ENCODE results near the gene POLN.

POLN gene

DNA sequence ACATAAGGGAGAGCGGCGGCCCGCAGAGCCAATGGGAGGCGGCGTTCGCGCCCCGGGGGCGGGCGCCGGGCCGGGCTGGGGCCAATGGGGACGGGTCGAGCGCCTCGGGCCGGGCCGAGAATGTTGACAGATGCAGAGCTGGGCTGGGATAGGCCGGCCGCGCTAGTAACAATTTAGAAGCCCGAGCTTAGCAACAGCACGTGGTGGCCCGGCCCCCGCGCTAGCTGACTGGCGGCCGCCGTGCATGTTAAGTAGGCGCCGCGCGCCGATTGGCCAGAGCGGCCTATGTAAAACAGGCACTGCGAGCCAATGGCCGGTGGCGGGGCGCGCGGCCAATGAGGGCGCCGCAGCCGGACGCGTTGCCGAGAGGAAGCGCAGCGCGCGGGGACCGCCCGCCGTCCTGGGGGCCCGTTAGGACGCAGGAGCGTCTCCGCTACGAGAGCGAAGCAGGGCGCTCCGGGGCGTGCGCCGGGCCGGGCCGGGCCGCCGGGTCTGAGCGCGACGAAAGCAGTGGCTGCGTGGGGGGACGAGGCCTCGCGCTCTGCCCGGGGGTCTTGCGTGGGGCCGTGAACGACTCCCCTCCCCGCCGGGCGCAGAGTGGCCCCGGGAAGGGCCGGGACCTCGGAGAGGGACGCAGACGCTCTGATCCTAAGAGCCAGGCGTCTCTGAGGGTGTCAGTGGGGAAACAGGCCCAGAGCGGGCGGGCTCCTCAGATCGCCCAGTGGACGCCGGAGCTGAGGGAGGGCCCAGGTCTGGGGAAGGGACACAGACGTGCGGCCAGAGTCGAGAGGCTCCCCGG lies 20.4 kb upstream of the POLN start:
- peak; percentile 96 for DNase-seq (ENCODE audit: low read depth)

DNA sequence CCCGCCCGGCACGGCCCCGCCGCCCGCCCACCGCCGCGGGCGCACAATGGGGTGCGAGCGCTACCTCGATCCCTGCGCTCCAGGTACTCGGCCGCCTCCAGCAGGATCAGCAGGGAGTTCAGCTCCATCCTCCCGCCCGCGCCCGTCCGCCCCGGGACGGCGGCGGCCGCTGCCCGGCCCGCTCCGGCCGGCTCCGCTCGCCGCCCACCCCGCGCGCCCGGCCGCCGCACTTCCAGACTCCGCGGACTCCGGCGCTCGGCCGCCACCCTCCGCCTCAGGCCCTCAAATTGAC lies 19.9 kb upstream of the POLN start, which contains the start of gene MXD4:
MXD4 (minus strand) TSS at position 257 of the 292 bp plus-strand sequence; CDS start at position 128, 129 bp downstream.
- DNase-seq (ENCODE audit: low read depth): no peak

DNA sequence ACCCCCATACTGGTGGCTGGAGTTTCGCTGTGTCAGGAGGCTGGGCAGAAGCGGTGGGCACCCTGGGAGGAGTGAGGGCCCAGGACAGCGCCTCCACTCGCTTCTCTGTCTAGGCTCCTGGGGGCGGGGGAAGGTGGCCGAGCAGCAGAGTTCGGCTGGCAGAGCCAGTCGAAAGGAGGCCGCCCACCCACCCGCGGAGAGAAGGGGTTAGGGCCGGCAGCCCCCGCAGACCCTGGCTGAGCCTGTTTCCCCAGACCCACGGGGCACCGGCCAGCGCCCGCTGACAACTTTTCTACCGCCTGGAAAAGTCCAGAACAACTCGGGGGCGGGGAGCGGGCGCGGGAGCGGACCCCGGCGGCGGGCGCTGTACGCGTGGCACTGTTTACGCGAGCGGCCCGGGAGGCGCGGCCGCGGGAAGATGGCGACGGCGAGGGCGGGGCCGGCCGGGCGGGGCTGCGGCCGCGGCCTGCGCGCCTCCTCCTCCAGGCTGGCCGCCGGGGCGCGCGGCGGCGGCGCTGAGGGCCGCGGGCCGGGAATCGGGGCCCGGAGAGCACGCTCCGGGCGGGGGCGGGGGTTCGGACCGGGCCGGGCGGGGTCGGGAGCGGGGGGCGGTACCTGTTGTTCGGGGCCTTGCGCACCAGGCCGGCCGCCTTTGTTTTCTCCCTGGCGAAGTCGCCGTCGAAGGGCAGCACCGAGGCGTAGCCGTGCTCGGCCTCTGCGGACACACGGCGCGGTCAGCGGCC lies 19.4 kb upstream of the POLN start:
- DNase-seq (ENCODE audit: low read depth): peak; percentile 48

DNA sequence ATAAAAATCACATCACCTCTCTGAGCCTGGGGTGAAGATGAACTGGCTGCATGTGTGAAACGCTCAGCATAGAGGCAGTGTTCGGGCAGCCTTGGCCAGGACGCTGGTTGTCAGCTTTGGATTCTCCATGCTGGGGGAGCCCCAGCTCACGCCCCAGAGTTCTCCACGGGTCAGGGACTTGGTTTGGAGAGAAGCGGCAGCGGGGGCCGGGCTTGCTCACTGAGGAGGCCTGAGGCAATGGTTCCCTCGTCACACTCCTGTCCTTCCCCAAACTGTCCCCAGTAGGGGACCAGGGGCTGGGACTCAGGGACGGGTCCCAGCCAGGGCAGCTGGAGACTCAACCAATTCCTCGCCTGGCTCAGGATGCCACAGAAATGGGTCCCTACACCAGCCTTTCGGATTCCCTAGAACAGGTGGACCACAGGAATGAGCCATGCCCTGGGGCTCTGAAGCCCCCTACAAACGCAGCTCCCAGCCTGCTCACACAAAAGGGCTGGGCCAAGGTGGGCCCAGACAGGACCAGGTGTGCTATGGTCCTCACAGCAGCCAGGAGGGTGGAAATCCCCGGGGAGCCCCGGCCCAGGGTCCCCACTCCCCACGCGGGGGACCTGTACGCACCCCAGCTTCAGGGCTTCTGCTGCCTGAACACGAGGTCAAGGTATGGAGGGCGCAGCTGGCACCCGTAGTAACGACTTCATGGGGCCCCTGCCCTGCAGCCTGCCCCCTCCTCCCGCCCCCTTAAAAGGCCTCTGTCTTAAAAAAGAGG lies 18.6 kb upstream of the POLN start:
- DNase-seq (ENCODE audit: low read depth): no peak

DNA sequence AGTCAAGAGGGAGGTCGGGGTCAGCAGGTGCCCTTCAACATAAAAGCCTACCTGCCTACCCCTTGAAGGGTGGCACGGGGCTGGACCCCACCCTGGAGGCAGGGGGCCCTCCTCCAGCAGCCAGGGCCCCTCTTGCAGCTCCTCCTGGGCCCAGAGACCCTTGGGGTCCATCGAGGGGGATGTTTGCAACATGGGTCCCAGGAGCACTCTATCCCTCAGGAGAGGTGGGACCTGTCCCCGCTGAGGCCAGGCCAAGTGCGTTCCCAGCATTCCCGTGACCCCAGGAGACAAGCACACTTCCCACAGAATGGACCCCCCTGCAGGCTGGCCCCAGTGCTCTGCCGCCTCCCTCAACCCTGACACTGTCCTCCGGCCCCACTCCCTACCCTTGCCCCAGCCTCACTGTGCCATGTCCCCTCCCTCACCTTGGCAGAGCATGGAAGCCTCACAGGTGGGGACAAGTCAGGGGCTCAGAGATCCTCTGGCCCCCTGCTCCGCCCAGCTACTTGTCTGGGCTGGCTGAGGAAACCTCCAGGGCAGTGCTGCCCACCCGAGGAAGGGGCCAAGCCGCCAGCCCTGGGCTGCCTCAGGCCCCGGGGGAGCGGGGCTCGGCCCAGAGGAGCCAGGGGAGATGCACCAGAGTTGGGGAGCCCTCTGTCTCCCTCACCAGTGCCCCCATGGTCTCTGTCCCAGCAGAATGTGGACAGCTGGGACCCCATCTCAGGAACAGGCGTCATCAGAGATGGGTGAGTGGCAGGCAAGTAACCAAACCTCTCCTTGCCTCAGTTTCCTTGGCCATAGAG lies 17.8 kb upstream of the POLN start:
- no peak for DNase-seq (ENCODE audit: low read depth)

DNA sequence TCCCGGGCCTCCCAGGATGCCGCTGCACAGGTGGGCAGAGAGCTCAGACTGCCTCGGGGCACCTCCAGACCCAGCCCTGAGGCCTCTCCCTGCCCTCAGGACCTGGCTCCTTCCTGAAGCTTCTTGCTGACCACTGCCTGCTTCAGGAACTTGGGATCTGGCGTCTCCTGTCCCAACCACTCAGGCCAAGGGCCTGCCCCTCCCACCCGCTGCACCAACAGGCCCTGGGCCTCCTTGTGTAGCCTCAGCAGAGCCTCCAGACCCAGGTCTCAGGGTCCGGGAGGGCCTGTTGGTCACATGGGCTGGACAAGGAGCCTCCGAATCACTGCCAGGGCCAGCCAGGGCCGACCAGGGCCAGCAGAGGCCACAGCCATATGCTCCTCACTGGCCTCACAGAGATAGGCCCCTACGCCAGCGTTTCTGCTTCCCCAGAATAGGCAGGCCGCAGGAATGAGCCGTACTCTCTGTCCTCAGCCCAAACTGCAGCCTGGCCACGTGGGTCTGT lies 17.2 kb upstream of the POLN start:
- DNase-seq (ENCODE audit: low read depth): no peak

DNA sequence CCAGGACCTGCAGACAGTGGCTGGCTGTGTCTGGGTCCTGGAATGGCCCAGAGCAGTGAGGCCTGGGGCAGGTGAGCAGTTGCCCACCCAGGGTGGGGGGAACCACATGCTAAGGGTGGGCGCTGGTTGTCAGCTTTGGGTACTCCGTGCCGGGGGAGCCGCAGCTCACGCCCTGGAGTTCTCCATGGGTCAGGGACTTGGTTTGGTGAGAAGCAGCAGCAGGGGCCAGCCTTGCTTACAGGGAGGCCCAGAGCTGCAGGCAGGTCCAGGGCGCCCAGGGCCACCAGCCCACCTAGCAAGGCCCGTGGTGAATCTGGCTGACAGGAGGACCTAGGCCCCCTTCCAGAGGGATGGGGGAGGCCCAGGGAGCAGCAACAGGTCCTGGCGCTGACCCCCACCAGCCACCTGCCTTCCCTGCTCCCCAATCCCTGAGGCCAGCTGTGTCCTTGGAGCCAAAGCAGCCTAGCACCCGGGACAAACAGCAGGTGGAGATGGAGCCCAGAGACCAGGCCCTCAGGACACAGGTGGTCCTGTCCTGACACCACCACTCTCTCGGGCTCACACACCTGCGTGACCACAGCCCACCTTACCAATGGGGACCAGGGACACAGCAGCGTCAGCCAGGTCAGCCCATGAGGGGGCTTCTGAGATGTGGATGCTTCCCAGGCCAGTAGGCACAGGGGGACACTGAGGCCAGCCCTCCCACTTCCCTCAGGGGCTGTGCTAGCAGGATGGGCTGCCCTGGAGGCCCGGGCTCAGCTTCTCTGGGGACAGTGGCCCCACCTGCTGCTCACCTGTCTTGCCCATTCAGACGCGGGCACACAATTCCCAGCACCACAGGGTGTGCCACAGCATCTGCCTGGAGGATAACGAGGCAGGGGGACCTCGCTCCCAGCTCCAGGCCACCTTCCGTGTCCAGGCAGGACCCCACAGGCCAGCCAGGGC lies 16.4 kb upstream of the POLN start:
- DNase-seq (ENCODE audit: low read depth): no peak

DNA sequence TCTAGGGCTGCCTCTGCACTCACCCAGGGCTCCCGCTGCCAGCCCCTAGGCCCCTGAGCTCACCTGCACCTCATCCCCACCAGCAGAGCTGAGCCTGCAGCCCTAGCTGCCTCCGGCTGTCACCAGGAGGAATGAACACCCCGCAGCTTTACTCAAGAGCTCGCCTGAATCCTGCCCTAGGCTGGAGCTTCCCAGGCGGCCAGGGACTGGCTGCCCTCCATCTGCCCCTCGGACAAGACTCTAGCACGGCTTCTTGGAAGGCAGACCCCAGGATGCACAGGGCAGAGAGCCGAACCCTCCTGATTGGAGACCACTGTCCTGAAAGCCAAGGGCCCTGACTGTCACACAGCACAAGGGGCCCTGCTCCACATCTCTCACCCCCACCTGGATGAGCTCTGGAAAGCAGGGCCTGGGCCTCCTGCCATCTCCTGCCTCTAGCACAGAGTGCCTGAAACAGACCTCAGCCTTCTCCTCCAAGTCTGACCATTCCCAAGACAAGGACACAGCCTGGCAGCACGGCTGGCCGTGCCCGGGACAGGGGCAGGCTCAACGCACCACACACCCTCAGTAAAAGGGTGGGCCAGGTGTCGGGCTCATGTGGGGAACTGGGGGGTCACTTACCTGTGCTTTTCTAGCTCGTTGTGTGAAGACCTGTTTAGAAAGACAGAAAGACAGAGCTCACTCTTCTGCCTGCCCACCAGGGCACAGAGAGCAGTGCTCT lies 15.6 kb upstream of the POLN start:
- DNase-seq (ENCODE audit: low read depth): no peak

DNA sequence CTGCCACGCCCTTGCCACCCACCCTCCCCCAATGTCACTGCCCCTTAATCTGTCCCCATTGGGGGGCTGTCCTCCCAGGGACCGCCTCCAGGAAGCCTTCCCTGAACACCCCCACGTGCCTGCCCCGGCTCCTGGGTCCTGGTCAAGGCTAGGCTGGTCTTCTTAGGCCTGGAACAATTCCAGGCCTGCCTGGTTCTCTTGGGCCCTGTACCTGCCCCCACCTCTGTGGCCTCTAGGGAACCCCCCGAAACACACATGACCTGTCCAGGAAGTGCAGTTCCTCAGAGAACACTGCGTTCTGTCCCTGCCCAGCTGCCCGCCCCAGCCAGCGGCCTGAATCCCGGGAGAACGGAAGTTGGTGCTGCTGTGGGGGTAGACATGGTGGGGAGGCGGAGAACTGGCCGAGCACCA lies 14.9 kb upstream of the POLN start:
- DNase-seq (ENCODE audit: low read depth): no peak

DNA sequence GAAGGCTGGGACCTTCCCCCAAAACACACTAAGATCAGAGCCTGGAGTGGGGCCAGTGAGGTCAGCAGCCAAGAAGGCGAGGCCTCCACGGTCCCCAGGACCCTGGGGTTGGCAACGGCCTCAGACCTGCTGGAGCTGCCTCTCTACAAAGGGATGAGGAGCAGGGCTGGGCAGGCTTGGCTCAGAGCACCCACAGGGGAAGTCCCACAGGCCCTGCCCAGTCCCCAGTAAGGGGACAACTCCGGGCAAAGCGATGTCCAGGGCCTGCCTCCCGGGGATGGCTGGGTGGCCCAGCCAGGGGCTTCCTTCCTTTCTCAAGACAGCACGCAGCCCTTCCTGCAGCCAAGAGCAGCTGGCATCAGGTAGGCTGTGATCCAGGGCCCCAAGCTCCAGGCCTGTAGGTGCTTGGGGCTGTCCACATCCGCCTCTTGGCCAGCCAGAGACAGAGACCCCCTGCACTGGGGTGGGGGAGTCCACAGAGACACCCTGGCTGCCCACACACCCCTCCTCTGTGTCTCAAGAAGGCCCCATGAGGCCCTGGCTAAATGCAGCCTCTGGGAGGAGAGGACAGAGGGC lies 14.3 kb upstream of the POLN start:
- DNase-seq (ENCODE audit: low read depth): no peak

DNA sequence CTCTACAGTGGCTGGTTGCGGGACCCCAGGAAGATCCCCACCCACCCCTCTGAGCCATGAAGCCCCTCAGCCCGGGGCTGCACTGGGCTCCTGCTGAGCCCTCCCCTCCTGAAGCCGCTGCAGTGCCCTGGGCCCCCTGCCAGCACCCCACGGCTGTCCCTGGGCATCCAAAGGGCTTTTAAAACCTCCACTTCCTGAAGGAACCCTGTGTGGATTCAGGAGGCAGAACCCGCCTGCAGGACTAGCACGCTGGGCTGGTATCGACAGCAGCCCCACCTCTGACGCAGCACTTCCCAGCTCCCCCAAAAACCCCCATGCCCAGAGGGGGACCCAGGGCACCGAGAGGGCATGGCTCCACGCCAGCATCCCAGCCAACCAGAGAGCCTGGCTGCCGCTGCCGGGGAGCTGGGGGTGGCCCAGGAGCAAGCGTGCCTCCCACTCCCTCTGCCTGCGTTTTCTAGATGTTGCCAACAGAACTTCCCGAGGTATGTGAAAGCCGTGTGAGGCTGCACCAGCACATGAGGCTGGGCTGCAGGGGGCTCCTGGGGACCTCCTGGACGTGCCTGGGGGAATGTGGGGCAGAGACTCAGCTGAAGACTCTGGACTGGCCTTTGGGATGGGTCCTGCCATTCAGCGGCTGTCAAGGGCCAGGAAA lies 13.7 kb upstream of the POLN start:
- no peak for DNase-seq (ENCODE audit: low read depth)

DNA sequence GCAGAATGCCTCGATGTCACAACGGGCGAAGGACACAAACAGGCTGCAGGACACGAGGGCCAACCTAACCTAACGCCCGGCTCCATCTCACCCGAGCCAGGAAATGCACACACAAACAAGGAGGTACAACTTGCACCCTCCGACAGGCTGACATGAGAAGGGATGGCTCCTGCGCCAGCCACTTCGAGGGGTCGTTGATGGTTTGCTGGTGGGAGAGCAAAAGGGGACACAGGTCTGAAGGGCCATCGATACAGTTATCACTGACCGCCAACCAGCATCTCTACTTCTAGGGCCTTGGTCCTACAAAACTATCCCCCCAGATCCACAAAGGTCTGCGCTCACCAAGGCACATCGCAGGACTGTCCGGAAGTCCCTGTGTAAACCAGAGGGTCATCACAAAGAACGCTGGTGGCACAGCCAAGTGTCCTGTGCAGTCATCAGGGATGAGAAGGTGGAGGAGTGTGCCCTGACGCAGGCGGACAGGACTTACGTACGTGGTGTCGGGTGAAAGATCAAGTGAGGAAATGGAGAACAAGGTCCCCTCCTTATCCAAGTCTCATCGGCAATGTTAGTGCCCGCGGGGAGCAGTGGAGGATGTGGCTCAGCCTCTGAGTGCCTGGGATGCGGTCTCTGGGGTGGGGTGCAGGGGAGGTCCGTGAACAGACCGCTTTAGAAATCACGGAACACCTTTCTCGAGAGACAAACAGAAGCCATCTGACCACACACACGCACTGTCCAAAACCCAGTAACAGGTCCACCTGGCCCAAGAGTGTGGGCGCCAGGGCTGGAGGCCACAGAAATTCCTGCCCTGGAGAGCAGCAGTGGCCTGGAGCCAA lies 13.0 kb upstream of the POLN start:
- no peak for DNase-seq (ENCODE audit: low read depth)

DNA sequence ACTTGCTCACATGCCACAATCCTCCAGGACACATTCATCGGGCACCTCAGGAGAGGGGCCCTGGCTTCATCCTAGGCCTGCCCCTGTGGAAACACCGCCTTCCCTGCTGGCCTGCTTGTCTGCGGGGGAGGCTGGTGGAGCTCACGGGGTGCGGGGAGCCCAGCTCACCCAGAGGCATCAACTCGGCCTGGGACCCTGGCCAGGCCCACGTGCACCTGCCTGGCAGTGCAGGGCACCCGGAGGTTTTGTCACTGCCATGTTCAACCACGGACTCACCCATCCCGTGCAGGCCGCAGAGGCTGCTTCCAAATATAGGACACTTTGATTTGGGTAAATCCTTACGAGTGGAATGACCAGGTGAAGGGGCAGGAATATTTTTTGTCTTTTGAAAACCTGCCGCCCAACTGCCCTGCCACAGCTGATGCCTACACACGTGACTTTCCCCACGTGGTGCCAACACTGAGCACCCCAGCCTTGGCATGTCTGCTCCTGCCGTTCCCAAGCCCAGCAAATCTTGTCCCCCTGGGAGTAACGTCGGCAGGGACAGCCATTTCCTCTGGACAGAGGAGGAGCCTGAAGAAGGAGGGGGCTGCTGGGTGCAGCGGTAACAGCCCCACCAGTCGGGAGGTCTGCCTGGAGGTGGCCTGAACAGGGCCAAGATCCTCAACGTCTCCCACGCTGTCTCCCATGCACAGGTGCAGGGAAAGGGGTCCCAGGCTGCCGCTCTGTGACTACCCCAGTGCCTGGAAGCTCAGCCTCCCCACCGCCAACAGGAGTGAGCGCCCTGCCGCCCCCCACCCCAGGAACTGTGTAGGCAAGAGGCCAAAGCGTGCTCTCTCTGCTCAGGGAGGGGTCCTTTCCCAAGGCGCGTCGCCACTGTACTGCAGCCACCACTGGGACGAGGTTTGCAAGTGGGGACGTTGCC lies 11.5 kb upstream of the POLN start:
- DNase-seq (ENCODE audit: low read depth): no peak

DNA sequence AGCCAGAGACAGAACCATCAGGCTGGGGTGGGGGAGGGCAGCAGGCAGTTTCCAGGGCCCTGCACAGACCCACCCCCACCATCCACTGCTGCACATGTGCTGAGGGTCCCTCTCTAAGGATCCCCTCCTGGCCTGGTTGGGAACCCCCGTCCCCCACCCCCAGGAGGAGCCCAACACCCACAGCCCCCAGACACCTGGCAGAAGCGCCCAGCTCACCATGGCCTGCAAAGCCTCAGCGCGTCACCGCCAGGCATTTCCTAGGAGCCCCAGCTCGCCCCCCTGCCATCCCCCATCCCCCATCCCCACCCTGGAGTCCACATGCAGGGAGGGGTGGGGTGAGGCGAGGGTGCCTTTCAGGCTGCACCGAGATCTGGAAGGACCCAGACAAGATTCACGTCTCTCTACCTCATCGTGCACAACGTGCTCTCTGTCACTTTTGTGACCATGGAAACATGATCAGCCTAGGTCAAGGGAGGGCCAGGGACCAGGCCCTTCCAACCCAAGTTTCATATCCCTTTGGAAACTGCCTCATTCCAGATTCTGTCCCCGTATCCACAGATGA lies 10.7 kb upstream of the POLN start:
- no peak for DNase-seq (ENCODE audit: low read depth)

DNA sequence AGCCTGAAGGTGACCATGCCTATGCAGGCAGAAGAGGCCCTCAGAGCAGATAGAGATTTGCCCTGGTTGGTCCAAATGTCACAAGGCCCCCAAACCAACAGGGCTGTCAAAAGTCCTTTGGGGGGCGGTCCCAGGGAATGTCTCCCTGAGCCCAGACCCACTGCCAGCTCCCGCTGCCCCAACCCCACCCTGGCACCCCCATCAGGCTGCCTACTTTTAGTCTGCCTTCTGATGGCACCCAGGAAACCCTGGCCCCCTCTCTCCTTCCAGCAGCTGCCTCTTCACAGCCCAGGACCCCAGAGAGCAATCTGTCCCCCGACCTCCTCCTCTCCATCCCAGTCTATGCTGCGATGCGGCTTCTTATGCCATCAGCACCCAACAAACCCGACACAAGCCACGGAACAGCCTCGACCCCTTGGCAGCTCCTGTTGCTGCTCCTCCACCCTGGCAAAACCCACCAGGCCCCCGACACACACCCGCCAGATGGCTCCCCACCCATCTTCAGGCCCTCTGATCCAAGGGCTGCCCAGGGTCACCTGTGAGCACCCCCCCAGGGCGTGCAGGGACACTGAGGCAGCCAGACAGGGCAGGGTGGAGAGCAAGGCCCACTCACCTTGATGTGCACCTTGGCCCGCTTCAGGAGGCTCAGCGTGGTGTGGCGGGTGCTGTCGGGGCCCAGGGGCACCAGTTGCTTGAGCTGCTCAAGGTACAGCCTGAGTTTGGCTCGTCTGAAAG lies 10.0 kb upstream of the POLN start:
- no peak for DNase-seq (ENCODE audit: low read depth)

All from activated T-helper 9 cell treated with anti-CD3 and anti-CD28 coated beads, Interleukin-2, amount 50 U/mL, for 16 hours (primary cell).